OCI-LY7 (cell line): Measurements from ENCODE around the gene FLNB.

Experiments
- CTCF ChIP-seq: fragments of 200-600 bp; sonication (generic); conservative IDR thresholded peaks from 2 replicates; pipeline ENCODE4 v1.5.1; 2014; ENCODE audit warnings: mild to moderate bottlenecking, antibody characterized with exemption, low read length, moderate library complexity, mixed read lengths
- EZH2phosphoT487 ChIP-seq: fragments of 200-600 bp; sonication (generic); IDR thresholded peaks from 2 replicates; pipeline ENCODE4 v1.6.1; 2018; ENCODE audit warnings: low read depth, borderline replicate concordance, mild to moderate bottlenecking, mixed run types, antibody characterized with exemption, low read length, moderate library complexity, mixed read lengths

GRCh38 chr3:58198362-58198761 lies 190.1 kb downstream of the FLNB start:
- TF ChIP-seq EZH2phosphoT487, result no peak
- TF ChIP-seq CTCF, result no peak
